Parathyroid adenoma (tissue), 2 donors: ENCODE results near the gene SLC39A11.

Source experiments
- H2AFZ ChIP-seq: fragments of 300-600 bp; sonication (generic); one replicate; pipeline ENCODE4 v1.7.0; 2017; ENCODE audit warnings: antibody characterized with exemption, mild to moderate bottlenecking
- H3K27ac ChIP-seq: fragments of 300-600 bp; sonication (generic); one replicate; pipeline ENCODE4 v1.7.0; 2017
- H3K27me3 ChIP-seq: fragments of 300-600 bp; sonication (generic); one replicate; pipeline ENCODE4 v1.7.0; 2017; ENCODE audit warnings: low read length; ENCODE audit not compliant: control insufficient read depth, insufficient read depth
- H3K36me3 ChIP-seq: fragments of 300-600 bp; sonication (generic); one replicate; pipeline ENCODE4 v1.7.0; 2017; ENCODE audit warnings: low read length; ENCODE audit not compliant: control insufficient read depth, insufficient read depth
- H3K4me1 ChIP-seq: fragments of 300-600 bp; sonication (generic); one replicate; pipeline ENCODE4 v1.7.0; 2017; ENCODE audit warnings: control low read depth
- H3K4me2 ChIP-seq: fragments of 300-600 bp; sonication (generic); one replicate; pipeline ENCODE4 v1.7.0; 2017; ENCODE audit warnings: low read length
- H3K4me3 ChIP-seq: fragments of 300-600 bp; sonication (generic); one replicate; pipeline ENCODE4 v1.7.0; 2017; ENCODE audit warnings: low read depth, low read length
- H3K79me2 ChIP-seq: fragments of 300-600 bp; sonication (generic); one replicate; pipeline ENCODE4 v1.7.0; 2017; ENCODE audit warnings: control low read depth
- H3K9ac ChIP-seq: fragments of 300-600 bp; sonication (generic); one replicate; pipeline ENCODE4 v1.7.0; 2017; ENCODE audit warnings: mild to moderate bottlenecking
- H3K9me3 ChIP-seq: fragments of 300-600 bp; sonication (generic); one replicate; pipeline ENCODE4 v1.7.0; 2017; ENCODE audit warnings: low read length; ENCODE audit not compliant: control insufficient read depth
- TF ChIP-seq, protein P1 (sequence below): fragments of 300-600 bp; sonication (generic); IDR thresholded peaks from one replicate; pipeline ENCODE4 v1.7.0; 2017; ENCODE audit warnings: antibody characterized with exemption, mild to moderate bottlenecking
- donor health status: primary hyperparathyroidism.

SLC39A11 gene

DNA sequence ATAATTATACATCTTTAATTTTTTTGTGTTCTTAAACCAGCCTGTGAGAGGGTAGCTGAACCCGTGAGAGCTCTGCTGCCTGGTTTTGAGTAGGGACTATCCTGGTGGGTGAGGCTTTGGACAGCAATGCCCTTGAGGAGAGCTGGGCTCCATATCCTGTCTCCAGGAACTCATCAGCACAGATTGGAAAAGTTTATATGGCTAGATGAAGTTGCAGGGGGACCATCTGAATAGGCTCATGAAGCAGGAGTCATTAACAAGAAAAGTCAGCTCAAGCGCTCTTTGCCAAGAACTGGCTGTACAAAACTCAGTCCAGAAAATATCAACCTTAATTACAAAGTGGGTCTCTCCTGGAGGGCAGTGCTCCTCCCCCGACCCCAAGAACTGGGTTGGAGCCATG is 38.5 kb upstream of the SLC39A11 start:
- Histone ChIP-seq H3K4me3 (no peak overlapping the region), H2AFZ (no peak overlapping the region), H3K9ac (no peak overlapping the region), H3K27ac (no peak overlapping the region), H3K36me3 (no peaks in the 10 kb centered on the region), H3K79me2 (no peaks in the 10 kb centered on the region), H3K9me3 (no peaks in the 10 kb centered on the region), H3K4me2 (no peak overlapping the region), H3K27me3 (no peaks in the 10 kb centered on the region), H3K4me1 (no peaks in the 10 kb centered on the region)
- TF ChIP-seq, protein P1, sequence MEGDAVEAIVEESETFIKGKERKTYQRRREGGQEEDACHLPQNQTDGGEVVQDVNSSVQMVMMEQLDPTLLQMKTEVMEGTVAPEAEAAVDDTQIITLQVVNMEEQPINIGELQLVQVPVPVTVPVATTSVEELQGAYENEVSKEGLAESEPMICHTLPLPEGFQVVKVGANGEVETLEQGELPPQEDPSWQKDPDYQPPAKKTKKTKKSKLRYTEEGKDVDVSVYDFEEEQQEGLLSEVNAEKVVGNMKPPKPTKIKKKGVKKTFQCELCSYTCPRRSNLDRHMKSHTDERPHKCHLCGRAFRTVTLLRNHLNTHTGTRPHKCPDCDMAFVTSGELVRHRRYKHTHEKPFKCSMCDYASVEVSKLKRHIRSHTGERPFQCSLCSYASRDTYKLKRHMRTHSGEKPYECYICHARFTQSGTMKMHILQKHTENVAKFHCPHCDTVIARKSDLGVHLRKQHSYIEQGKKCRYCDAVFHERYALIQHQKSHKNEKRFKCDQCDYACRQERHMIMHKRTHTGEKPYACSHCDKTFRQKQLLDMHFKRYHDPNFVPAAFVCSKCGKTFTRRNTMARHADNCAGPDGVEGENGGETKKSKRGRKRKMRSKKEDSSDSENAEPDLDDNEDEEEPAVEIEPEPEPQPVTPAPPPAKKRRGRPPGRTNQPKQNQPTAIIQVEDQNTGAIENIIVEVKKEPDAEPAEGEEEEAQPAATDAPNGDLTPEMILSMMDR = no peak

DNA sequence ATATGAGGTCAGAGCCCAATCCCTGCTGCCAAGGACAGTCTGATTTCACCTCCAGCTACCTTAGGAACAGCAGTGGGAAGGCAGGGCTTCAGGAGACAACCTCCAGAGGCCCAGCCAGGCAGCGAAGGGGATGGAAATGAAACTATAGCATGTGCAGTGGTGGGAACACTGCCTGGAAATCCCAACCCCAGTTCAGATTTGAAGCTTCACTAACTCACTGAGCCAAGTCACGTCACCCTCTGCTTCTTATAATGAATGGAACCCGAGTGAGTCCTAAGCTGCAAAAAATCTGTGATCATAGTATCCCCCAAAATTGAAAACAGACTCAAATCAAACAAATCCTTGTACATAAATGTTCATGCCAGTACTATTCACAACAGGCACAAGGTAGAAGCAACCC is 36.0 kb upstream of the SLC39A11 start:
- Histone ChIP-seq H3K9me3 (no peaks in the 10 kb centered on the region), H3K27me3 (no peaks in the 10 kb centered on the region), H3K36me3 (no peaks in the 10 kb centered on the region), H3K4me3 (no peak overlapping the region), H3K27ac (no peak overlapping the region), H3K9ac (no peak overlapping the region), H2AFZ (no peak overlapping the region), H3K4me2 (no peak overlapping the region), H3K4me1 (no peaks in the 10 kb centered on the region), H3K79me2 (no peaks in the 10 kb centered on the region)
- TF ChIP-seq, protein P1 = no peak

DNA sequence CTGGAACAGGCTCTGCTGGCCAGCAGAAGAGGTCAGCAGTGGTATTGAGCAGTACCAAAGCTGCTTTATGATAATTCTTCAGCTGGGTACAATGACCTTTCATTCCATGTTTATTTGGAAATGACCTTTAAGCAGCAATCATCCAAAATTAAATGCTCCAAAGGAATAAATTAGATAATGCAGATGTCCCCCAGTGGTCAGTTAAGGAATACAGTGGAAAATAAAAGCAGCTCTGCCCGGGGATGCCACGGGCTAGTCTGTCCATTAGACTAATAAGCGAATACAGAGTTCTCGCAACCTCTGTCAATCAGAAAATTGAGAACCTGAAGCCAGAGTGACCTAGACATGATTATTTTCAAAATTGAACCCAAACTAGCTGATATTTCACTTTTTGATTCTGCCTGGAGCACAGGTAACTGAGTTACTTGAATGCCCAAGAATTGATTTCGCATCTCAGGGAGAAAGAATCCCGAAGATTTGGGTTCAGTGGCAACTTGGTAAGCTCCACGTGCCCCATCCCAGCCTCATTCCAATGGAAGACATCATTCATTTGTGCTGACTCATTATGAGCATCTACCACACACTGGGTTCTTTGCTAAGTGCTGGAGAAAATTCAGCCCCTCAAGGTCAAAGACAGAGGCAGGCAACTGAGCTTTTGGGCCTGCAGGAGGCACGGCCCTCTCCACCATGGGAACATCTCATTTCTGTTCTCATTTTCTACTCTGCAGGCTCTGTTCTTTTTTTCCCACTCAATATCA is 34.4 kb upstream of the SLC39A11 start:
- Histone ChIP-seq H3K9ac (no peak overlapping the region), H2AFZ (no peak overlapping the region), H3K4me1 (no peaks in the 10 kb centered on the region), H3K9me3 (no peaks in the 10 kb centered on the region), H3K4me3 (no peak overlapping the region), H3K27ac (no peak overlapping the region), H3K4me2 (no peak overlapping the region), H3K36me3 (no peaks in the 10 kb centered on the region), H3K27me3 (no peaks in the 10 kb centered on the region), H3K79me2 (no peaks in the 10 kb centered on the region)
- TF ChIP-seq, protein P1 = no peak

DNA sequence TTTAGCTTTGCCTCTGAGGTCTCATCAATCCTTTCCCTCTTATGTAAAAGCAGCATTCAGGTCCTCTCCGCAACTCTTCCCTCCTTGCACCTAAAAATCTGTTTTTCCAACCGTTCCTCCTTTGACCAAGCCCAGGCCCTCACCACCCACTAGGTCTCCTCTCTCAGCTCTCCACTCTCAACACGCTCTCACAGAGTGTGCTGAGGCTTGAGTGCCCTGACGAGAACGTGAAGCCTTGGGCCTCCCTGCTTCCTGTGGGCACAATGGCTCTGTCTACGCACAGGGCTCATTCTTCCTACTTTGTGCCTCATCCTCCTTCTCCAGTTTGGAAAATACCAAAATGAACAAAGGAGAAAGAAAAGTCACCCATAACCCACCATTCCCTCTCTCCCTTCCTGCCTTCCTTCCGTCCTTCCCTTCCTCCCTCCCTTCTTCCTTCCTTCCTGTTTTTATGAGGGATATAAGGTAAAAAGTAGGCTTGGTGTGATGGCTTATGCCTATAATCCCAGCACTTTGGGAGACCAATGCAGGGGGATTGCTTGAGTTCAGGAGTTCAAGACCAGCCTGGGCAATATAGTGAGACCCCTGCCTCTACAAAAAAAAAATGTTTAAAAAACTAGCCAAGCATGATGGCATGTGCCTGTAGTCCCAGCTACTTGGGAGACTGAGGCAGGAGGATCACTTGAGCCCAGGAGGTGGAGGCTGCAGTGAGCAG is 31.3 kb upstream of the SLC39A11 start:
- Histone ChIP-seq H3K4me2 (no peak overlapping the region), H3K36me3 (no peaks in the 10 kb centered on the region), H3K4me3 (no peak overlapping the region)

More for the DNA sequence above, 31.3 kb upstream of the SLC39A11 start:
- no peaks in the 10 kb centered on the region for H3K4me1 ChIP-seq
- H3K9me3 ChIP-seq = no peaks in the 10 kb centered on the region
- no peak overlapping the region for H2AFZ ChIP-seq
- no peaks in the 10 kb centered on the region for H3K27me3 ChIP-seq
- no peak overlapping the region for H3K27ac ChIP-seq
- no peaks in the 10 kb centered on the region for H3K79me2 ChIP-seq
- TF ChIP-seq, protein P1 = no peak
- no peak overlapping the region for H3K9ac ChIP-seq
